C4-2B (cell line): ENCODE results near the gene PHF24.

Experiments used
- CTCF ChIP-seq: fragments of 450-650 bp; conservative IDR thresholded peaks from 2 replicates; pipeline ENCODE4 v1.5.1; 2017; ENCODE audit warnings: mild to moderate bottlenecking
- ZFX ChIP-seq: fragments of 450-650 bp; IDR thresholded peaks from 2 replicates; pipeline ENCODE4 v1.6.1; 2017

GRCh38 chr9:34994260-34994899 is 36.3 kb downstream of the PHF24 start:
- TF ChIP-seq CTCF (peak; percentile 85), ZFX (no peak)
